ENCODE measurements around the gene CEP83. TPM values are rescaled to one million over a fixed set of nuclear protein-coding genes. Genes with fewer than 3 reads are reported as not detected.
"Not testable (repeated sequence)": the region's sequence is repeated elsewhere in the genome, so short reads cannot be mapped to it uniquely, and the experiment has no call there.

Gene CEP83
- polyA plus RNA-seq (ENCODE audit: insufficient read depth in 1 of 5, insufficient read length in 5 of 5, low replicate concordance in 1 of 5) = 10 to 100 TPM; 26.7 to 47.3 (median 42.2) TPM
- long read RNA-seq, donor 1, partial matches to known transcripts = 0 of 2 reads
- long read RNA-seq, donor 1, other reads (novel, unspliced or antisense) = 0 of 2 reads
- long read RNA-seq, donor 2 = 0 reads
- long read RNA-seq, donor 3, partial matches to known transcripts = 0 of 2 reads
- long read RNA-seq, donor 3, other reads (novel, unspliced or antisense) = 0 of 2 reads
- long read RNA-seq, donor 4, partial matches to known transcripts = 0 of 2 reads
- long read RNA-seq, donor 4, other reads (novel, unspliced or antisense) = 0 of 2 reads
- long read RNA-seq, donor 5, partial matches to known transcripts = 6 of 7 reads
- long read RNA-seq, donor 5, other reads (novel, unspliced or antisense) = 0 of 7 reads
- long read RNA-seq, donor 6, transcript CEP83-206 (3 exons, 546 nt) = major isoform, 6 of 6 reads
- long read RNA-seq, donor 6, partial matches to known transcripts = 0 of 6 reads
- long read RNA-seq, donor 6, other reads (novel, unspliced or antisense) = 0 of 6 reads
- long read RNA-seq, donor 7, transcript CEP83-206 (3 exons, 546 nt) = major isoform, 5 of 6 reads
- long read RNA-seq, donor 7, partial matches to known transcripts = 0 of 6 reads
- long read RNA-seq, donor 7, other reads (novel, unspliced or antisense) = 0 of 6 reads
- long read RNA-seq, donor 8, partial matches to known transcripts = 0 of 1 reads
- long read RNA-seq, donor 8, other reads (novel, unspliced or antisense) = 0 of 1 reads

- peak; percentile 94 to 96 for DNase-seq
Measured at GRCh38 chr12:94459728-94460615, at the start of gene CEP83. CEP83 (minus strand) TSS chr12:94459867; CDS start chr12:94412490, 47,377 bp downstream.

- no peak for DNase-seq
Measured at GRCh38 chr12:94509317-94509716, 49.6 kb upstream of the CEP83 start.

GRCh38 chr12:94507455-94507854 is 47.8 kb upstream of the CEP83 start:
- no peak for DNase-seq

- no peak for DNase-seq
Measured at GRCh38 chr12:94504386-94504785, 44.7 kb upstream of the CEP83 start.

- no peak for DNase-seq
Measured at GRCh38 chr12:94503619-94504018, 44.0 kb upstream of the CEP83 start.

GRCh38 chr12:94500831-94501567 is 41.3 kb upstream of the CEP83 start:
- DNase-seq = no peak

GRCh38 chr12:94498698-94499097 is 39.0 kb upstream of the CEP83 start:
- no peak for DNase-seq

GRCh38 chr12:94498073-94498472 is 38.4 kb upstream of the CEP83 start:
- no peak for DNase-seq

- no peak for DNase-seq
Measured at GRCh38 chr12:94495445-94496115, 35.9 kb upstream of the CEP83 start.

GRCh38 chr12:94491489-94491888 is 31.8 kb upstream of the CEP83 start:
- DNase-seq = no peak

- DNase-seq = peak; percentile 2 to 9
Measured at GRCh38 chr12:94488463-94488862, 28.8 kb upstream of the CEP83 start.

GRCh38 chr12:94481734-94482133 is 22.1 kb upstream of the CEP83 start:
- DNase-seq = no peak

GRCh38 chr12:94469522-94469921 is 9.9 kb upstream of the CEP83 start:
- no peak for DNase-seq

GRCh38 chr12:94460616-94460959 is 921 bp upstream of the CEP83 start:
- DNase-seq = no peak

GRCh38 chr12:94458877-94459727 is 565 bp downstream of the CEP83 start:
- peak in 1 of 2 donors; percentile 9 for DNase-seq

- DNase-seq = no peak
Measured at GRCh38 chr12:94457311-94457710, 2.4 kb downstream of the CEP83 start.

- DNase-seq = not testable (repeated sequence)
Measured at GRCh38 chr12:94454318-94454717, 5.3 kb downstream of the CEP83 start.

- DNase-seq = no peak
Measured at GRCh38 chr12:94445662-94446061, 14.0 kb downstream of the CEP83 start.

- no peak for DNase-seq
Measured at GRCh38 chr12:94437303-94437702, 22.4 kb downstream of the CEP83 start.

- no peak for DNase-seq
Measured at GRCh38 chr12:94435511-94435927, 24.1 kb downstream of the CEP83 start.
